Measurements from ENCODE around the gene SMIM29.
"Not testable (repeated sequence)": the region's sequence is repeated elsewhere in the genome, so short reads cannot be mapped to it uniquely, and the experiment has no call there.

SMIM29 gene

DNA sequence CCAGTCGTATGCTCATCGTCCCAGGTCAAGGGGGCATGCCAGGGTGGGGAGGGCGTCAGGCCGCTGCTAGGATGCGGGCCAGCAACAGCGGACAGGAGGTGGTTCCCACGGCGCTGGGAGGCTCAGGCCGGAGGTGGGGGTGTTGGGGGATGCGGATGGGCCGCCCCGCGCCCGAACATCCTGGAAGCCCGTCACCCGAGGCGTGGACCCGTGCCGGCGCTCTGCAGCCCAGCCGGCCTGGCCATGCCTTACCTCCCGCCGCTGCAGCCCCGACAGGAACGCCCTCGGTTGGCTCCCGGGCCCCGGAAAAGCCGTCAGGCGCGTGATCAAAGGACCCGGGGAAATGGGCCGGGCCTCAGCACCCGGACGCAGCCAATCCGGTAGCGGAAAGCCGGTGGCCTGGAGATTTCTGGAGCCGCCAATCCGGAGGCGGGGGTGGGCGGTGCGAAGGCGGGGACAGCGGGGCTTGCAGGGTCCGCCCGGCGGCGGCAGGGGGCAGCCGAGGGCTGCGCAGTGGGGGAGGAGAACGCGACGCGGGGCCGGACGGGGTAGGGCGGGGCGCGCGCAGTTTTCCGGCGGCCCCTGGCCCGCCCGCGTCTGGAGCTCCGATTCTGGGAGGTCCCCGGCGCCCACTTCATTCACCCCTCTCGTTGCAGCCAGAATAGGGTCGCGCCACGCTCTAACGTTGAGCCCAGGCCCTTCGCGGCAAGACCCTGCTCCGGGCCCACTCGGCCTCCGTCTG lies at the start of gene SMIM29:
TSS of gene SMIM29 (minus strand) at position 280 of the 742 bp plus-strand sequence. CDS start 1,215 bp downstream, outside the sequence.
- DNase-seq (ENCODE audit: low read depth in 2 of 2), result peak; percentile 96 to 97

GRCh38 chr6:34295721-34296120 lies 46.9 kb upstream of the SMIM29 start:
- no peak for DNase-seq (ENCODE audit: low read depth in 2 of 2)

GRCh38 chr6:34292954-34293353 lies 44.1 kb upstream of the SMIM29 start:
- DNase-seq (ENCODE audit: low read depth in 2 of 2), result no peak

DNA sequence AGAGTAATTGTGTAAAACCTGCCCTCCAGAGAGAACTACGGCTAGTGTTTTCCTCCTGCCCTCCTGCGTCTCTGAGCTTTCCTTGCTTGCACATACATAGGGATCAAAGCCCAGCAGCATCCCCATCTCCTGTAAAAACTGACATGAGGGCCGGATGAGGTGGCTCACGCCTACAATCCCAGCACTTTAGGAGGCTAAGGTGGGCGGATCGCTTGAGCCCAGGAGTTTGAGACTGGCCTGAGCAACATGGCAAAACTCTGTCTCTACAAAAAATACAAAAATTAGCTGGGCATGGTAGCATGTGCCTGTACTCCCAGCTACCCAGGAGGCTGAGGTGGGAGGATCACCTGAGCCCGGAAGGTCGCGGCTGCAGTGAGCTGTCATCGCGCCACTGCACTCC lies 40.3 kb upstream of the SMIM29 start:
- no peak for DNase-seq (ENCODE audit: low read depth in 2 of 2)

- no peak for DNase-seq (ENCODE audit: low read depth in 2 of 2)
Measured at GRCh38 chr6:34288581-34288980, 39.8 kb upstream of the SMIM29 start.

DNA sequence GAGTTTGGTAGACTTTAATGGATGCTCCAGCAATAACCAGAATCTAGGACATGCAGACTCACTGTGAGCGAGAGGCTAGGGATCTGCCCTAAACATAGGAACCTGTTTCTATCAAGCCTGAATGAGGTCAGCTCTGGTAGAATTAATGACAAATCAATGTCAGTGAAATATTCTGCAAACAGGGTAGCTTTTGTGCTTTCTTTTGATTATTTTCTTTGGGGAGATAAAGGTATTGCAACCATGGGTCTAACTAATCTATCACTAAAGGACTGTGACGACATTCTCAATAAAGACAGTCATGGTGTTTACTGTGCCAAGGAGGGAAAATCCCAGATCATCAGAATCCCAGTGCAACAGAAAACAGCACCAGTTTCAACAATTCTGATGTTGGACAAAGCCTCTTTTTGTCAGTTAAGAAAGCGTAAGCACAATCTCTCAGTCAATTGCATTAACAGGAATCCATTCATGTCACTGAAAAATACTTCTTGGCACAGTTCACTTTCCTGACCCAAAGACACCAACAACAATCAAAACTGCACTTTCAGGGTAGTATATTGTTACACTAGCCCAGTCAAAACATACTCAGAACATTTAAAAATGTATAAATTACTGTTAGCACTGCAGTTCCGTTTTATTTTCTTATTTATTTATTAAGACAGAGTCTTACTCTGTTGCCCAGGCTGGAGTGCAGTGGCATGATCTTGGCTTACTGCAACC lies 36.8 kb upstream of the SMIM29 start:
- no peak for DNase-seq (ENCODE audit: low read depth in 2 of 2)

- DNase-seq (ENCODE audit: low read depth in 2 of 2), result no peak
Measured at GRCh38 chr6:34284563-34285447, 36.0 kb upstream of the SMIM29 start.

GRCh38 chr6:34281702-34282334 lies 33.0 kb upstream of the SMIM29 start:
- no peak for DNase-seq (ENCODE audit: low read depth in 2 of 2)

- no peak for DNase-seq (ENCODE audit: low read depth in 2 of 2)
Measured at GRCh38 chr6:34280216-34280615, 31.4 kb upstream of the SMIM29 start.

- DNase-seq (ENCODE audit: low read depth in 2 of 2), result no peak
Measured at GRCh38 chr6:34278833-34279232, 30.0 kb upstream of the SMIM29 start.

- DNase-seq (ENCODE audit: low read depth in 2 of 2), result no peak
Measured at GRCh38 chr6:34277763-34278112, 28.9 kb upstream of the SMIM29 start.

- DNase-seq (ENCODE audit: low read depth in 2 of 2), result no peak
Measured at GRCh38 chr6:34276881-34277762, 28.3 kb upstream of the SMIM29 start.

DNA sequence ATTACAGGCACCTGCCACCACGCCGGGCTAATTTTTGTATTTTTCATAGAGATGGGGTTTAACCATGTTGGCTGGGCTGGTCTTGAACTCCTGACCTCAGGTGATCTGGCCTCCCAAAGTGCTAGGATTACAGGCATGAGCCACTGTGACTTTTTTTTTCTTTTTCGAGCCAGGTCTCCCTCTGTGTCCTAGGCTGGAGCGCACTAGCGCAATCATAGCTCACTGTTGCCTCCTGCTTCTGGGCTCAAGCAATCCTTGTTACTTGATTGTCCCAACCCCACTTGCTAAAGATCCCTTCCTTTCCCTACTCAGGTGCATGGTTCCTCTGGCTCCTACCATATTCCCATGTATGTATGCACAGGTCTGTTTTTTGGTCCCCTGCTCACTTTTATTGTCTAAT lies 27.4 kb upstream of the SMIM29 start:
- no peak for DNase-seq (ENCODE audit: low read depth in 2 of 2)

GRCh38 chr6:34275128-34275804 lies 26.5 kb upstream of the SMIM29 start:
- no peak for DNase-seq (ENCODE audit: low read depth in 2 of 2)

DNA sequence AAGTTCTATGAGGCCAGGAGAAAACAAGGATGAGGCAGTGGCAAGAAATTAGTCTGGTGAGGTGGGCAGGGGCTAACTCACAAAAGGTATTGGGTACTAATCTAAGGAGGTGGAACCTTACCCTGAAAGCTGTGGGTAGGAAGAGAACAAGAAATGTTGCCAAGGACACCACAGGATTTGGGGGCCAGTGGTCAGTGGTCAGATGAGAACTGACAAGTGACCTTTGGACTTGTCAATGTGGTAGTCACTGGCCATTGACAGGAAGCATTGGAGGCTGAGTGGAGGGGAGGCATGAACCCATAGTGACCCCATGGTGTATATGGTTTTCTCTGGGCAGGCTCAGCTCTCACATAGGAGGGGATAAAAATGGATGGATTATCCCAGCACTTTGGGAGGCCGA lies 25.3 kb upstream of the SMIM29 start:
- DNase-seq (ENCODE audit: low read depth in 2 of 2), result no peak

- no peak for DNase-seq (ENCODE audit: low read depth in 2 of 2)
Measured at GRCh38 chr6:34273242-34273805, 24.5 kb upstream of the SMIM29 start.

DNA sequence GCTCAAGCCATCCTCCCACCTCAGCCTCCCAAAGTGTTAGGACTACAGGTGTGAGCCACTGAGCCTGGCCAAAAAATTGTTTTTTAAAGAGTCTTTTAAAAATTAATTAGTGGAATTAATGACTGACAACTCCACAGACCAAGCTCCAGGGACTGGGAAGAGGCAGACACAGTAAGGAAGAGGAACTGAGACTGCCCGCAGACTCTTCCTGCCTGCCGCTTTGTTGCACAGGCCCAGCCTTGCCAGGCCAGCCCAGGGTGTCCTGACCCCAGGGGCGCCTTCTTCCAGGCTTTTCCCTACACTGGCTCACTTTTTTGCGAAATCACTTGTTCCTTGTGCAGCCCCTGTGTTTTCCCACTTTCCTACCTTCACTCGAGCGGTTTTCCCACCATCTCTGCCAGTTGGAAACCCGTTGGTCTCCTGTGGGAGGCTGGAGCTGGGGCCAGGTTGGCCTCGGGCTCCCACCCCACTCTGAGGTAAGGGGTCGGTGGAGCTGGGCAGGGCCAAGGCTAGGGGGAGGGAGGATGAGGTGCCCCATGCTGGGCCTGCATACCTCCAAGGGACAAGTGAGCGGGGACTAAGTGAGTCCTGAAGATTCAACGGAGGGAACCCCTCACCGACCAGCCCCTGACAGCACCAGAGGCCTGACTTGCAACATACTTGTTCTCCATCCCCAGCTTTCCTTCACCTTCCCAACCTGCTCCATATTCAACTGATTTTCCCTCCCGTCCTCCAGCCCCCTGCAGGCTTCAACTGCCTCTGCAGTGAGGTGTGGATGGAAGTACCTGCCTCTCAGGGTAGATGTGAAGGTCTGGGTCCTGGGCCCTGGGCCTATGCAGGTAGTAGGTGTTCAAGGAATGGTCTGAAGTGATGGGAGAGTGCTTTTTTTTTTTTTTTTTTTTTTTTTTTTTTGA lies 23.5 kb upstream of the SMIM29 start:
- no peak for DNase-seq (ENCODE audit: low read depth in 2 of 2)

DNA sequence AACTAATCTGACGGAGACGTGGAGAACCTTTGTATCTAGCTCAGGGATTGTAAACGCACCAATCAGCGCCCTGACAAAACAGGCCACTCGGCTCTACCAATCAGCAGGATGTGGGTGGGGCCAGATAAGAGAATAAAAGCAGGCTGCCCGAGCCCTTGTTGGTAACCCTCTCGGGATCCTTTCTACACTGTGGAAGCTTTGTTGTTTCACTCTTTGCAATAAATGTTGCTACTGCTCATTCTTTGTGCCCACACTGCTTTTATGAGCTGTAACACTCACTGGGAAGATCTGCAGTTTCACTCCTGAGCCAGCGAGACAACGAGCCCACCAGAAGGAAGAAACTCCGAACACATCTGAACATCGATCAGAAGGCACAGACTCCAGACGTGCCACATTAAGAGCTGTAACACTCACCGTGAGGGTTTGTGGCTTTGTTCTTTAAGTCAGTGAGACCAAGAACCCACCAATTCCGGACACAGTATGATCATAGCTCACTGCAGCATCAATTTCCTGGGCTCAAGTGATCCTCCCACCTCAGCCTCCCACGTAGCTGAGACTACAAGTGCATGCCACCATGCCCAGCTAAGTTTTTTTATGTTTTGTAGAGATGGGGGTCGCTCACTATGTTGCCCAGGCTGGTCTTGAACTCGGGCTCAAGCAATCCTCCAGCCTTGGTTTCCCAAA lies 21.0 kb upstream of the SMIM29 start:
- not testable (repeated sequence) for DNase-seq (ENCODE audit: low read depth in 2 of 2)

Measured in stimulated activated CD8-positive, alpha-beta memory T cell treated with anti-CD3 and anti-CD28 coated beads, Interleukin-7, amount 100 ng/mL, for 1 hour (primary cell).